Large intestine (tissue), 3 donors: ENCODE measurements around the gene FBXO24. TPM values are rescaled to one million over a fixed set of nuclear protein-coding genes. Genes with fewer than 3 reads are reported as not detected.
"Not testable (repeated sequence)": the region's sequence is repeated elsewhere in the genome, so short reads cannot be mapped to it uniquely, and the experiment has no call there.

Experiments
- DNase-seq, 2 donors: peaks; one replicate each; pipeline versions ENCODE4 v3.0.0 to v3.0.0-alpha.2; 2013
- H3K27ac ChIP-seq: one replicate; pipeline ENCODE4 v1.5.1; 2013; ENCODE audit warnings: low read length
- H3K27me3 ChIP-seq: 2 replicates; pipeline ENCODE4 v1.6.1; 2013; ENCODE audit warnings: low read length; ENCODE audit not compliant: control insufficient read depth, insufficient read depth
- H3K36me3 ChIP-seq: 2 replicates; pipeline ENCODE4 v1.6.1; 2013; ENCODE audit warnings: low read length; ENCODE audit not compliant: control insufficient read depth, insufficient read depth
- H3K4me1 ChIP-seq: one replicate; pipeline ENCODE4 v1.6.1; 2013; ENCODE audit warnings: low read length; ENCODE audit not compliant: control insufficient read depth, insufficient read depth
- H3K4me3 ChIP-seq: one replicate; pipeline ENCODE4 v1.5.1; 2013; ENCODE audit warnings: low read length
- H3K9me3 ChIP-seq: one replicate; pipeline ENCODE4 v1.6.1; 2013; ENCODE audit warnings: mild to moderate bottlenecking, low read depth, low read length, moderate library complexity; ENCODE audit not compliant: control insufficient read depth
- WGBS: methylation state at CpG from one replicate; pipeline ENCODE4 v1.1.5; 2013; ENCODE audit warnings: low lambda C conversion rate; ENCODE audit not compliant: insufficient coverage; 5-methylcytosine and 5-hydroxymethylcytosine counted together
- polyA plus RNA-seq: library from polyadenylated mRNA; unstranded; fragments of 120-200 nt; gene quantifications from one replicate; pipeline ENCODE4 v1.2.1, GENCODE V29; 2013

The FBXO24 gene
- polyA plus RNA-seq, 1 donor, result 0.88 TPM

DNA sequence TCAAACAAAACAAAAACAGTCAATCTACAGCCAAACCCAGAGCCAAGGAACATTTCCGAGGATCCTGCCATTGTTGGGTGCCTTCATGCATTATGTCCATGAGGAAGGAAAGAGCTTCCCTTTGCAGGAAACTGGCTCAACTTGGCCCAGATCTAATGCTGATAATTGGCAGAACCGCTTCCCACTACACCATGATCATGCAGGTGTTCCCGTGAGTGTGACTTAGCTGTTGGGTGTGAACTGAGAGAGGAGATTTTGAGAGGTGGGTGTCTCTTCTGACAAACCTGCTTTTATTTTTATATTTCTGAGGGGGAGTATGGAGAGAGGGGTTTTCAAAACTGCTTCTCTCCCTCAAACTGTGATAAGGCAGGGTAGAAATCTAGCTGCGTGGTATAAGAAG lies 27.0 kb upstream of the FBXO24 start:
- Histone ChIP-seq H3K36me3 (peaks cover 46% of the 10 kb centered on the region), H3K4me3 (no peak overlapping the region), H3K27me3 (no peaks in the 10 kb centered on the region), H3K4me1 (peaks cover 15% of the 10 kb centered on the region), H3K27ac (peak overlapping the region; percentile 32), H3K9me3 (no peaks in the 10 kb centered on the region)
- DNase-seq, result no peak
- no CpG with 5 or more reads among the region's 4 CpGs for WGBS

- no peak overlapping the region for H3K27ac ChIP-seq
- H3K4me1 ChIP-seq, result peaks cover 6% of the 10 kb centered on the region
- no CpG with 5 or more reads among the region's 12 CpGs for WGBS
- no peak overlapping the region for H3K4me3 ChIP-seq
- H3K27me3 ChIP-seq, result no peaks in the 10 kb centered on the region
- DNase-seq, result no peak
- H3K9me3 ChIP-seq, result no peaks in the 10 kb centered on the region
- peaks cover 46% of the 10 kb centered on the region for H3K36me3 ChIP-seq
Observed at GRCh38 chr7:100561491-100562194, 24.5 kb upstream of the FBXO24 start.

DNA sequence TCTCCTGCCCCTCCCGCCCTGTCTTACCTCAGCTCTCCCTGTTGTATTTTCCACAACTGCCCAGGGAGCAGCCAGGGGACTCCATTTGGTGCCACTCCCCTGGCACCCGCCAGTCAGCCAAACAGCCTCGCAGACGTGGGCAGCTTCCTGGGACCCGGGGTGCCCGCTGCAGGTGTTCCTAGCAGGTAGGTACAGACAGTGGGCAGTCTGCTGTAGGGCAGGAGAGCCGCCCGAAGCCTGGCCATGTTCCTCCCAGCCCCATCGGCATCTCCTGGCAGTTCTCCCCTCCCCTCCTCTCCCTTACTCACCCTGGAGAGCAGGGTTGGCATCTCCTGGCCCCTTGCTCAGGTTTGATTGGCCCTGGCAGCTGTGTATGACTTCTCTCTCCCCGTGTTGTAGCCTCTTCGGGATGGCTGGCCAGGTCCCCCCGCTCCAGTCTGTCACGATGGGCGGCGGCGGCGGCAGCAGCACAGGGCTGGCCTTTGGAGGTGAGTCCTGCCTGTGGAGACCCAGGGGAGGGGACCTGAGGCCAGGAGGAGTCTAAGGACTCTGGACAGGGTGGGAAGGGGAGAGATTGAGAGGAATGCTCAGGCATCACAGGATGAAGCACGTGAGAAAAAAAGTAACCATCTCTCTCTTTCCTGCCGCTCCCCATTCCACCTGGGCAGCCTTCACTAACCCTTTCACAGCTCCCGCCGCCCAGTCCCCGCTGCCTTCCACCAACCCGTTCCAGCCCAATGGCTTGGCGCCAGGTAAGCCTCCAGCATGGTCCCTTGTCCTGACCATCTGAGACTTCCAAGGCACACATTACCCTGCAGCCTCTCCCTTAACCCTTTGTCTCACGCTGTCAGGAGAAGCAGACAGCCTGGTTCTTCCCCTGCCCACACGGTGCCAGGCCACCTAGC lies 23.7 kb upstream of the FBXO24 start:
- no CpG with 5 or more reads among the region's 26 CpGs for WGBS
- Histone ChIP-seq H3K9me3 (no peaks in the 10 kb centered on the region), H3K4me1 (peaks cover 6% of the 10 kb centered on the region), H3K4me3 (no peak overlapping the region), H3K27ac (no peak overlapping the region), H3K27me3 (no peaks in the 10 kb centered on the region), H3K36me3 (peaks cover 45% of the 10 kb centered on the region)
- DNase-seq, result no peak

- peaks cover 8% of the 10 kb centered on the region for H3K4me1 ChIP-seq
- peaks cover 44% of the 10 kb centered on the region for H3K36me3 ChIP-seq
Observed at GRCh38 chr7:100563100-100563564, 23.0 kb upstream of the FBXO24 start.

GRCh38 chr7:100563809-100564400 lies 22.2 kb upstream of the FBXO24 start:
- no CpG with 5 or more reads among the region's 12 CpGs for WGBS
- no peaks in the 10 kb centered on the region for H3K9me3 ChIP-seq
- DNase-seq, result peak; percentile 45 to 53
- peaks cover 36% of the 10 kb centered on the region for H3K36me3 ChIP-seq
- H3K4me3 ChIP-seq, result no peak overlapping the region
- peaks cover 16% of the 10 kb centered on the region for H3K4me1 ChIP-seq
- H3K27me3 ChIP-seq, result no peaks in the 10 kb centered on the region
- no peak overlapping the region for H3K27ac ChIP-seq

More at GRCh38 chr7:100563100-100563564, 23.0 kb upstream of the FBXO24 start:
- Histone ChIP-seq H3K27ac (no peak overlapping the region), H3K4me3 (no peak overlapping the region), H3K27me3 (no peaks in the 10 kb centered on the region), H3K9me3 (no peaks in the 10 kb centered on the region)
- no peak for DNase-seq
- no CpG with 5 or more reads among the region's 8 CpGs for WGBS

- not testable (repeated sequence) for H3K4me3 ChIP-seq, DNase-seq, H3K27me3 ChIP-seq, H3K9me3 ChIP-seq, H3K27ac ChIP-seq
- H3K36me3 ChIP-seq, result peaks cover 36% of the 10 kb centered on the region
- WGBS, result no CpG with 5 or more reads among the region's 6 CpGs
- H3K4me1 ChIP-seq, result peaks cover 17% of the 10 kb centered on the region
Observed at GRCh38 chr7:100564405-100564804, 21.7 kb upstream of the FBXO24 start.

DNA sequence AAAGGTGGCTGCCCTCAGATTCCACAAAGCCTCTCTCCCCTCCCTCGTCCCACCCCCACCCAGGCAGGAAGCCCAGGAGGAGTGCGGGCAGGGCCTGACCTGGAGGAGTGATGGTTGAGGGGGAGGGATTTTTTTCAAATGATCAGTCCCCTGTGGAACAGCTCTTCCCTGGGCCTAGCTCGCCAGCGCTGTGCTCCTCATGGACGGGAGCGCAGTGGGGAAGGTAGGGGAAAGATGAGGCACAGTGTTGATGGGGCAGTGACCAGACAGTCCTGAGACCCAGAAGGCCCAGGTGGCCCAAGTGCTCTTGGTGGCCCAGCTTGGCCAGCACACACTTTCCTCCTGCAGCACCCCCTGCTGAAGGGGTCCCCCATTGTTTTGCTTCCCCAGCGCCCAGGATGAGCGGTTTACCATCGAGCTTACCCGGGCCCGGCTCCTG lies 21.0 kb upstream of the FBXO24 start:
- Histone ChIP-seq H3K27ac (no peak overlapping the region), H3K9me3 (no peaks in the 10 kb centered on the region), H3K36me3 (peaks cover 35% of the 10 kb centered on the region), H3K27me3 (peaks cover under 1% of the 10 kb centered on the region), H3K4me1 (peaks cover 18% of the 10 kb centered on the region), H3K4me3 (no peak overlapping the region)
- no CpG with 5 or more reads among the region's 11 CpGs for WGBS
- DNase-seq, result no peak

DNA sequence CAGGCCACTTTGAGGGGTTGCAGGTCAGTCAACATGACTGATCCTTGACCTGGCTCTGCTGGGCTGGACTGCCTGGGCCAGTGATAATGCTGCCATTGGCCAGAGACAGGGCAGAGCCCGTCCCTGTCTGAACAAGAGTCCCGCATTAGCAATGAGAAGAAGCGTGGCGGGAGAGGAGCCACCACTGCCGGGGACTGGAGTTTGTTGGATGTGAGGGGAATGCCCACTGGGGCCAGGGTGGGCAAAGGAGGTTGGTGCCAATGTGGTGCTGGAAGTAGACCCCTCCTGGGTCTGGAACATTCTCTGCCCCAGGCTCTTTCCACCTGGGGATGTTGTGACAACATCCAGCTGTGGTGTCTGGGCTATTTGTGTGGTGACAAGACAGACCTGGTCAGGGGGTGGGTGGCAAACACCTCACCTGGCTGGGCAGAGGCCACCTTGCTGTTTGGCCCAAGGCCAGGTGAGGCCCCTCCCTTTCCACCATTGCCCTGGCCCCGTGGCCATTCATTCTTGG lies 20.1 kb upstream of the FBXO24 start:
- Histone ChIP-seq H3K27me3 (peaks cover 5% of the 10 kb centered on the region), H3K27ac (no peak overlapping the region), H3K36me3 (peaks cover 33% of the 10 kb centered on the region), H3K4me3 (no peak overlapping the region), H3K4me1 (peaks cover 27% of the 10 kb centered on the region), H3K9me3 (no peaks in the 10 kb centered on the region)
- no peak for DNase-seq
- WGBS, result no CpG with 5 or more reads among the region's 6 CpGs

DNA sequence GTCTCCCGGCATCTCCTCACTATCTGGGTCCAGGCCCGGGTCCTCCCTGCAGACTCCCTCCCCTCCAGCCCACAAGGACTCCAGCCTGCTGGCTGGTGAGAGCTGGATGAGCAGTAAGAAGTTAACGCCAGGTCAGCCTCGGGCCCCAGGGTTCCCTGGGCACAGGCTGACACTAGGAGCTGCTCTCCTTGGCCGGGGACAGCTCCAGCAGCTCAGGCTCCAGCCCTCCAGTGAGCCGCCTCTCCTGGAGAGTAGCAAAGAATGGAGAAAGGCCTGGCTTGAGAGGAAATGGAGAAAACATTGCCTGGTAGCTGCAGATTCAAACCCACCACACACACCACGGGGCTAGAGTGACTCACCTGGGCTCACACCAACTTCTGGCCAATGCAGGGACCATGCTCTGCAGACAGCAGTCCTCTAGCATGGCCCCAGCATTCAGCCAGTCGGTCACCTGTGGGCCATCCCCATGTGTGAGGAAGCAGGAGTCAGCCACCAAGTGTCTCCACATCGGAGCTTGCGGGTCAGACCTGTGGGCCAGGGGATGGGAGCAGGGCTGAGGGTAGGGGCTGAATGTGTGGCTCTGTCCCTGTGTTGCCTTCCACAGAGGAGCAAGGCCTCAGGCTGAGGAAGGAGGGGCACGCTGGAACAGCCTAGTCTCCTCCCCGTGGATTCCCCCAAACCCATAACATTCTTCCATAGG lies 18.9 kb upstream of the FBXO24 start:
- peaks cover 27% of the 10 kb centered on the region for H3K4me1 ChIP-seq
- H3K27ac ChIP-seq, result no peak overlapping the region
- H3K27me3 ChIP-seq, result peaks cover 9% of the 10 kb centered on the region
- H3K9me3 ChIP-seq, result no peaks in the 10 kb centered on the region
- no peak overlapping the region for H3K4me3 ChIP-seq
- peaks cover 27% of the 10 kb centered on the region for H3K36me3 ChIP-seq
- DNase-seq, result no peak
- no CpG with 5 or more reads among the region's 12 CpGs for WGBS
